Measurements from ENCODE around the gene PRKN. TPM values are rescaled to one million over a fixed set of nuclear protein-coding genes. Genes with fewer than 3 reads are reported as not detected.

Gene PRKN
- total and polyA plus RNA-seq, 2 experiments from 2014 or later = 0.10 to 0.84 TPM

DNA sequence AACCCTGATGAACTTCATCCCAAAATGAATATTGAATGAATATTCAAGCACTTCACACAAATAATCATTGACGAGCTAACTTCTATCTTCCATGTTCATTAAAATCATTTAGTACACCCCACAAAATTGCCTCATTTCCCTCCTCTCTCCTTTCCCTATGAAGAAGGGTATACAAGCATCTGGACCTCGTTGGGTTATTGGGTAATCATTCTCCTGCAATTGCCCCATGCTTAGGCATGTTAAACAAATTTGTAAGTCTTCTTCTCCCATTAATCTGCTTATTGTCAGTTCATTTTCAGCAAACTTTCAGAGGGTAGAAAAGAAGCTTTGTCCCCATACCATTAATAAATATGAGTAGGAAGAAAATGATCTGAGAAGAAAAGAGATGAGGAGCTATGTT is 27.6 kb downstream of the PRKN start:
- no peak for TF ChIP-seq CREB1 (CRISPR knock-in tag; IDR thresholded peaks at IDR 0.05; ENCODE audit: low read depth)
- no peak for TF ChIP-seq EZH2phosphoT487 (IDR thresholded peaks at IDR 0.05; ENCODE audit: unreplicated experiment)
- TF ChIP-seq, protein P1, sequence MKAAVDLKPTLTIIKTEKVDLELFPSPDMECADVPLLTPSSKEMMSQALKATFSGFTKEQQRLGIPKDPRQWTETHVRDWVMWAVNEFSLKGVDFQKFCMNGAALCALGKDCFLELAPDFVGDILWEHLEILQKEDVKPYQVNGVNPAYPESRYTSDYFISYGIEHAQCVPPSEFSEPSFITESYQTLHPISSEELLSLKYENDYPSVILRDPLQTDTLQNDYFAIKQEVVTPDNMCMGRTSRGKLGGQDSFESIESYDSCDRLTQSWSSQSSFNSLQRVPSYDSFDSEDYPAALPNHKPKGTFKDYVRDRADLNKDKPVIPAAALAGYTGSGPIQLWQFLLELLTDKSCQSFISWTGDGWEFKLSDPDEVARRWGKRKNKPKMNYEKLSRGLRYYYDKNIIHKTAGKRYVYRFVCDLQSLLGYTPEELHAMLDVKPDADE (IDR thresholded peaks at IDR 0.05) = no peak
- TF ChIP-seq REST (IDR thresholded peaks at IDR 0.05; ENCODE audit: unreplicated experiment) = no peak
- TF ChIP-seq ZNF114 (CRISPR knock-in tag; IDR thresholded peaks at IDR 0.05) = no peak
- no peak for TF ChIP-seq JUNB (IDR thresholded peaks at IDR 0.05; ENCODE audit: unreplicated experiment)
- Mint-ChIP-seq H3K4me3 (no peak overlapping the region), H3K9me3 (no peaks in the 10 kb centered on the region), H3K27ac (no peak overlapping the region), H3K36me3 (ENCODE audit: low read depth) (no peaks in the 10 kb centered on the region), H3K27me3 (ENCODE audit: insufficient read depth, low read depth, poor library complexity) (no peaks in the 10 kb centered on the region), H3K4me1 (0 out of 3 replicates have a peak, but pooled peaks cover 2% of the 10 kb centered on the region)
- Histone ChIP-seq H3F3A (replicated peaks; ENCODE audit: low read depth) (no peaks in the 10 kb centered on the region), H3K9me2 (ENCODE audit: insufficient read depth) (no peaks in the 10 kb centered on the region), H3K4me1 (ENCODE audit: insufficient read depth) (no peaks in the 10 kb centered on the region), H4K20me1 (replicated peaks; ENCODE audit: insufficient read depth) (no peaks in the 10 kb centered on the region), H3K79me2 (replicated peaks; ENCODE audit: insufficient read depth) (no peaks in the 10 kb centered on the region), H2AFZ (no peak overlapping the region), H3K27me3 (ENCODE audit: insufficient read depth) (no peaks in the 10 kb centered on the region), H3K36me3 (ENCODE audit: insufficient read depth) (no peaks in the 10 kb centered on the region), H3K4me3 (no peak overlapping the region), H3K4me2 (no peak overlapping the region), H3K27ac (ENCODE audit: low read depth) (no peak overlapping the region)
- DNase-seq (ENCODE audit: low spot score) (no peak), ATAC-seq (no peak)

GRCh38 chr6:162698440-162698839 is 29.1 kb downstream of the PRKN start:
- no peak overlapping the region for H3K27ac ChIP-seq (ENCODE audit: low read depth)
- no peaks in the 10 kb centered on the region for H3F3A ChIP-seq (replicated peaks; ENCODE audit: low read depth)
- Mint-ChIP-seq H3K4me3 (no peak overlapping the region), H3K9me3 (no peaks in the 10 kb centered on the region), H3K27ac (no peak overlapping the region), H3K36me3 (ENCODE audit: low read depth) (no peaks in the 10 kb centered on the region), H3K27me3 (ENCODE audit: insufficient read depth, low read depth, poor library complexity) (no peaks in the 10 kb centered on the region), H3K4me1 (0 out of 3 replicates have a peak, but pooled peaks cover 2% of the 10 kb centered on the region)
- no peak overlapping the region for H3K4me2 ChIP-seq
- no peaks in the 10 kb centered on the region for H3K27me3 ChIP-seq (ENCODE audit: insufficient read depth)
- no peak for DNase-seq (ENCODE audit: low spot score)
- H3K79me2 ChIP-seq (replicated peaks; ENCODE audit: insufficient read depth) = no peaks in the 10 kb centered on the region
- H4K20me1 ChIP-seq (replicated peaks; ENCODE audit: insufficient read depth) = no peaks in the 10 kb centered on the region
- no peaks in the 10 kb centered on the region for H3K4me1 ChIP-seq (ENCODE audit: insufficient read depth)
- no peaks in the 10 kb centered on the region for H3K9me2 ChIP-seq (ENCODE audit: insufficient read depth)
- no peaks in the 10 kb centered on the region for H3K36me3 ChIP-seq (ENCODE audit: insufficient read depth)
- H2AFZ ChIP-seq = no peak overlapping the region
- H3K4me3 ChIP-seq = no peak overlapping the region
- ATAC-seq = no peak
- no peak for TF ChIP-seq POLR2AphosphoS5 (IDR thresholded peaks at IDR 0.05; ENCODE audit: low read depth)
- TF ChIP-seq EZH2phosphoT487 (IDR thresholded peaks at IDR 0.05; ENCODE audit: unreplicated experiment) = no peak
- TF ChIP-seq CREB1 (CRISPR knock-in tag; IDR thresholded peaks at IDR 0.05; ENCODE audit: low read depth) = no peak
- TF ChIP-seq NANOG (IDR thresholded peaks at IDR 0.05; ENCODE audit: borderline replicate concordance) = no peak
- no peak for TF ChIP-seq STAT1 (IDR thresholded peaks at IDR 0.05; ENCODE audit: unreplicated experiment)
- no peak for TF ChIP-seq ZNF331 (CRISPR knock-in tag; IDR thresholded peaks at IDR 0.05; ENCODE audit: low read depth)
- TF ChIP-seq ZNF114 (CRISPR knock-in tag; IDR thresholded peaks at IDR 0.05) = no peak
- TF ChIP-seq CTCF (conservative IDR thresholded peaks at IDR 0.05; ENCODE audit: low read depth in 2 of 2) = no peak
- TF ChIP-seq, protein P1 (IDR thresholded peaks at IDR 0.05) = no peak

Data from GM23338 (cell line).